Stimulated activated CD8-positive, alpha-beta memory T cell treated with anti-CD3 and anti-CD28 coated beads, Interleukin-15, amount 100 ng/mL, for 48 hours (primary cell): ENCODE measurements around the gene ARHGAP5.
A peak's percentile ranks its signal among the peaks of the same experiment; 100 is the strongest.

Source experiments
- DNase-seq, 2 donors: peaks; one replicate each; pipeline ENCODE4 v3.0.0-alpha.2; 2020; ENCODE audit warnings: low read depth in 2 of 2

ARHGAP5 gene

DNA sequence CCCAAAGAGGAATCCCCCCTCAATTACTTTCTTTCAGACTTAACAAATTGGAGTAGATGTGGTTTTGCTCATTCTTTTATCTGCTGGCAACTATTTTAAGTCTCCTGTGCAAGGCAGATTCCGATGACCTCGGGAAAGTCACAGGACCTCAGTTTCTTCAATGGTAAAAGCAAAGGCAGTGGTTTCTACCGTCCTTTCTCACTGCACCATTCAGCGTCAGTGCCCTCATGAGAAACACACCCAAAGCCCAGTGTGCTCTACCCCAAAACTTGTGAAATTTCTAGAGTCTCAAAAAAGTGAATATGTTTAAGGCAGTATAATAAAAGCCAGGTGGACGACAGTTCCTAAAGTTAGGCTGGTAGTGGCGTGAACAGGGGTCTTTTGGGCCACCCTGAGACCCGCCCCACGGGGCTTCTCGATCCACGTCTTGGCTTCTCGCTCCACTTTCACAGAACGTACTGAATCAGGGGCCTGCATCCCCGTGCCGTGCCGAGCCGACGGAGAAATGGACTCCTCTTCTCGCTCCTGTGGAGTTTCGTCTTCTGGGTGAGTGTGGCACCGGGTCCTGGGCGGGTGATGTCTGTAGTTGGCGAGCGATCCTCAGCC, 1.3 kb upstream of the ARHGAP5 start:
- DNase-seq, result no peak

DNA sequence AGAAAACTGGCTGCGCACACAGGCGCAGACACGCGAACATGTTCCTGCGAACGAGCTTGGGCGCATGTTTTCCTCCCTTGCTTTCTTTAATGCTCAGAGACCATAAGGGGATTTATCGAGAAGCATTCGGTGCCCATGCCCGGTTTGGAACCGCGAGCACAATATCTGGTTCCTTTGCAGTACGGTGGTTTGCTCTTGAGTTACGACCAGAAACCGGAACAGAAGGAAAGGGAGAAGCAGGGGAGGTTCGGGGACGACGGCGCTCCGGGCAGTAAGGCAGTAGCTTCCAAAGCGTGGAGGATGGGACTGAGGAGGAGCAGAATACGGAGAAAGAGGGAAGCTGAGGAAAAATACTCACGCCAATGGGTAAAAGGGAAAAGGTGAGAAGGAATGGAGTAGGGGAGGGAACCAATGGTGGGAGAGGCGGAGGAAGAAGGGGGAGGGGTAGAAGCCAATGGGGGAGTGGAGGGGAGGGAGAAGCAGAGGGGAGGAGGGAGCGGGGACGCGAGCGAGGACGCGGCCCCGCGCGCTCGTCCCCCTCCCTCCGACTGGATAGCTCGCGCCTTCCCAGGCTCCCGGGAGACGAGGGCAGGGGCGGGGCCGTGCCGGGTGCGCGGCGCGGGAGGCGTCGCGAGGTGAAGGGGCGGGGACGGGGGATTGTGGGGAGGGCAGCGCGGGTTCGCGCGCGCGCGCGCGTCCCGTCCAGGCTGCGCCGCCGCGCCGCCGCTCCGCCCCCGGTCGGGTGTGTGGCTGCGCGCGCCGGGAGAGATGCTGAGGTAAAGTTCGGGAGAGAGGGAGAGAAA, 625 bp upstream of the ARHGAP5 start:
- DNase-seq, result peak; percentile 66 to 75

DNA sequence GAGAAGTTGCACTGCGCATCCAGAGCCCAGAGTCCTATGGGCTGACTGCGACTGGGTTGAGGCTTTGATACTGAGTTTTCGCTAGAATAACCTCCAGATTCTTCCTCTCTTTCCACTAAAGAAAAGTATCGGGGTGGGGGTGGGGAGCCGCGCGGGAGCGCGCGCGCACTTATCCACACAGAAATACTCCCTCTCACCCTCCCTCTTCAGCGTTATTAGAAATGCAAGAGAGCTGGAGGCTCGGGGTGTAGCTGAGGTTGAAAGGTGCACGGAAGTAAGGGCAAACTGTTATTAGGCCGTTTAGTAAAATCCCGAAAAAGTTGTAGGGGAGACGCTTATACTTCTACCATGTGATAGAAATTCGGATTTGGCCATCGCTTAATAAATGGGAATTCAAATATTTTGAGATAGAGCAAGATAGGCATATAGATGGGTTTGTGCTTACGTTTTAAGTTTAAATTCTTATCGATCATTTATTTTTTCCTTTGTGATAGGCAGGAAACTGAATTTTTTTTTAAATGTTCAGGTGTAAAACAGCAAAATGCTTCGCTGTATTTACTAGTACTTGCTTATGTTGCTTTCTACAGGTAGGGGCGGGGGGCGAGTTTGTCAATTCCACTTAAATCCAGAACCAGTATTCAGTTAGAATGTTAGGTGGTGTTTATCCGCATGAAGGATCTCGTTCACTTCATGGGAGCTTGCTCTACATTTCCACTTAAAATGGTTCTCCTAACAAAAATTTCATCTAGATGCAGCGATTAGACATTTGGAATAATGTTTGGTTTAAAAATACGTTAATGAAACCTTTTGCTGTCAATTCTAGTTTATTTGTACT, 1.1 kb downstream of the ARHGAP5 start:
- DNase-seq, result no peak

DNA sequence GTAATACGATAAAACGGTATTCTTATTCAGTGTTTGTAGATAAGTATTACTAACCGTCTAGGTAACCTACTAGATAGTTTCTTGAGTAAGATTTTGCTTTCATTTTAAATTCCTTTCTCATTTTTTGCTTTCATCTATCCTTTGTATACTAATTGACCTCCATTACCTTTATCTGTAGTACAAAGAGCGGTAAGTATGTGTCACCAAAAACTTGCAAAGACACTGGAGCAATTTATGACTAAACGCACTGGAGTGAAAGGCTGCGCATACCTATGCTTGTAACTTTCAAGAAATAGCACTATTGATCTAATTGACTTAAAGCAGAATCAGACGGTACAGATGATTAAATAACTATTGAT, 1.7 kb downstream of the ARHGAP5 start:
- DNase-seq, result no peak

DNA sequence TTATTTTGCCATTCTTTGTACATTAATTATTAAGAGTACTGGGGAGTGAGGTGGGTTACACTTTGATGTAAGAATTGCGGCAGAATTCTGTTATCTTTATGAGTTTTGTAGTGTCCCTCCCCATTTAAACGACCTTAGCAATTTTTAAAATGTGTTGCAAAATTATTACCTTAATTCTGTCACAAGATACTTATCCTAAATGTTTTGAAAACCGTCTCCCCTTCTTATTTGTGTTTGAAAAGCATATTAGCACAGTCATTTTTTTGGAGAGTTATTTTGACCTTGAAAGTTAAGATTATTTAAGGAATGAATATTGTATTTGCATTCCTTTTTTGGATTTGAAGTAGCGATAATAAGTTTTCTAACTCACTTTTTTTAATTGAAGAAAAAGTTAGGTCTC, 2.2 kb downstream of the ARHGAP5 start:
- no peak for DNase-seq

DNA sequence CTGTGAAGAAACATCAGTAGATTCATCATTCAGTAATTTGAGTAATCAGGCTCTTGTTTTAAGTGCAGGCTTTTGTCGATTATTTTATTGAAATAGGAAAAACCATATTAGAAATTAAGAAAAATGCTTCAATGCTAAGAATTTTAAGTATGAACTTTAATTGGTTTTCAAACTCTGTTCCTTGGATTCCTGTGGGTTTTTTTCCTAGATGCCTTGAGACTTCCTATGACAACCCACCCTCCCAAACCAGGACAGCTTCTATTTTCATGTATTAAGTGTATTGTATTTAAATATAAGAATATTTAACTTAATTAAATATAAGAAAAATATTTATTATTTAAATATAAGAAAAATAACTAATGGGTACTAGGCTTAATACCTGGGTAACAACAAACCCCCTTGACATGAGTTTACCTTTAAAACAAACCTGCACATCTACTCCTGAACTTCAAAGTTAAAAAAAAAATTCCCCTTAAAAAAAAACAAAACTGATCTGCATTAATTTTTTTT, 3.0 kb downstream of the ARHGAP5 start:
- DNase-seq, result no peak

DNA sequence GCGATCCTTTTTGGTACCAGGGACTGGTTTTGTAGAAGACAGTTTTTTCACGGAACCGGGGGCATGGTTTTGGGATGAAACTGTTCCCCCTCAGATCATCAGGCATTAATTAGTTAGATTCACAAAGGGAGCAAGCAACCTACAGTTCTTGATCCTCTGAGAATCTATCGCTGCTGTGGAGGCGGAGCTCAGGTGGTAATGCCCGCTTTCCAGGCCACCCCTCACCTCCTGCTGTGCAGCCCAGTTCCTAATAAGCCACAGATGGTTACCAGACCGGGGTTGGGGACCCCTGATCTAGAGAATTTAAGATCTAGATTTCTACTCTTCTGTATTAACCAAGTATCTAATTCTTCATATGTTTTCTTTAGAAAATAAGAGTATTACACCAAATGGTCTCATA, 4.8 kb downstream of the ARHGAP5 start:
- no peak for DNase-seq

DNA sequence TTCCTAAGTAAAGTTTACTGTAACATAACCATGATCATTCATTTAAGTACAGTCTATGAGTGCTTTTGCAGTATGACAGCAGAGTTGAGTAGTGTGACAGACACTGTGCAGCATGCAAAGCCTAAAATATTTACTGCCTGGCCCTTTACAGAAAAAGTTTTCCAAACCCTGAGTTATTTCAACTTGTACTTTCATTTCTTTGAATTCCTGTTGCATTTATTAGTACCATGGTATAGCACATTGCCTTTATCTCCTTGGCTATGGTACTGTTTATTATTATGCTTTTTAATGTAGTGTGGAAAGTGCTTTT, 6.2 kb downstream of the ARHGAP5 start:
- no peak for DNase-seq

DNA sequence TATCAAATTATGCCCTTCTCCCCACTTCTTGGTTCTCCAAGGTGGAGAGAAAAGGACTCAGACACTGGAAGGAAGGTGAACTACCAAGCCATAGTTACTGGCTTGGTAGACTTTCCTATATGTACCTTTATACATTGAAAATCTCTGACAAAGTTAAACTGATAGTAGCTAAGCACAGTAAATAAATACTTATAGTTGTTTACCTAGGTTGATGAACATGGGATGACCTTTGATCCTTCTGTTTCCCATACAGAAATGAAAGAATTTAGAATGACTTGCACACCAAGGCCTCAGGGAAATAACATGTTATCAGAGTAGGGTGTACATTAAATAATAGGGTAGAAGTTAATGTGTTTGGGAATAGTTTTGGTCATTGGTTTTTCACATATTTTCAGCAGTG, 6.7 kb downstream of the ARHGAP5 start:
- no peak for DNase-seq

DNA sequence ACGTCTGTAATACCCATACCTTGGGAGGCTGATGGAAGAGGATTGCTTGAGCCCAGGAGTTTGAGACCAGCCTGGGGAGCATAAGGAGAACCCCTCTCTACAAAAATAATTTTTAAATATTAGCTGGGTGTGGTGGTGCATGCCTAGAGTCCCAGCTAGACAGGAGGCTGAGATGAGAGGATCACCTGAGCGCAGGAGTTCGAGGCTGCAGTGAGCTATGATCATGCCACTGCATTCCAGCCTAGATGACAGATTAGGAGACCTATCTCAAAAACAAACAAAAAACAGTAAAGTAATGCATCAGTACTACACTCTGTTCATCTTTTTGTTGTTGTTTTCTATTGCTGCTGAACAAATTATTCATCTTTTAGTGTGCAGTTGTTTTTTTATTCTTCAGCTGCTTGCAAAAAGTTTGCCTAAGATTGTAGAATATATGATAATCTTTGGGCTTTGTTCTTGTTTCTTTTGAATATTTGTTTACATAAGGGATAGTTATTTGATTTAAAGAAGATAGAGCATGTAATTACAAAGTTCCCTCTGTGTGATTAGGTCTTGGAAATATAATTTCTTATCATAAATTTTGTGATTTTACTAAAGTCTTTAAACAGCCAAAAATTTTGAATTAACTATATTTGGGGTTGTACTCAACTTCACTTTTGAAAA, 8.2 kb downstream of the ARHGAP5 start:
- no peak for DNase-seq

DNA sequence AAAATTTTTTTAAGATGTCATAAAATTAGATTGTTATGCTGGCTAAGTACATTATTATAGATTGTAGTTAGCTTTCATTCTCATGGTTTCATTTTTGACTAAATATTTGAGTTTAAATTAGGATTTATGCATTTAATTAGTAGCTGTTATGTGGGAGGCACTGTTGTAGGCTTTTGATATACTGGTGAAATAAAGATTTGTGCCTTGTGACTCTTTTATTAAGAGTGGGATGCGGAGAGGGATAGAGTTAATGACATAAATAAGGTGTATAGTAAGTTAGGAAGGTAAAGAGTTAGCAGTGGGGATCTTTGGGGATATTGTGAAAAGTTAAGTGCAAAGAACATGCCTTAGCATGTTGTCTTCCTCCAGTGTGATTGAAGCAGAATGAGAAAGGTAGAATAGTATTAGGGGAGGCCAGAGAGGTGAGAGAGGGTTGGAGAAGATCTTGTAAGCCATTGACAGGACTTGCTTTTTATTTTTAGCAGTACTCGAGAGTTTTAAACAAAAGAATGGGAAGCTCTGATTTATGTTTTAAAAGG, 8.8 kb downstream of the ARHGAP5 start:
- no peak for DNase-seq

DNA sequence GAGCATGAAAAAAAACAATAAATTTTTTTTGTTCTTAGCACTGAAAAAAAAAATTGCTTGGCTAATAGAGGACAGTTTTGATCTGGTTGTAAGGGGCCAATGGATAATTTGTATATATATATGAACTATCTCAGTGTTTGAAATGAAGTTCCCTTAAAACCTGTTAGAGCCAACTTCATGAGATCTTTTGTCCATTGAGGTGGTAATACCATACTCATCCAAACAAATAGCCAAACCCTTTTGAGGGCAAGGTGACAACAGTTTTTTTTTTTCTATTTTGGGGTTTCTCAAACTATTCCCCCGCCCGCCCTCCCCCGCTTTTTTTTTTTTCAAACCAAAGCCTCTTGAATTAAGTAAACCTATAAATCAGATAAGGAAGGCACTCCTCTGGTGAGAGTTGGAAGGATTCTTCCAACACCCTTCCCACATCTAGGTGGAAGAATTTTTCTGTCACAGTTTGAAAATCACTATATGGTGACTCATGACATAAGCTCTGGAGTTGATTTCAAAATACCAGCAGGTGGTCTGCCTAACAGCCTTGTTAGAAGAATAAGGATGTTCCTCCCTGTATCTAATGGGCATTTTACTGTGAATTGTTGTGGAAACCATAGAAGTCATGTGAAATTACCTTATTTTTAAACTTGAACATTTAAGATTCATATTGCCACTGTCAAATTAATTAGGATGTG, 10.2 kb downstream of the ARHGAP5 start:
- DNase-seq, result no peak

DNA sequence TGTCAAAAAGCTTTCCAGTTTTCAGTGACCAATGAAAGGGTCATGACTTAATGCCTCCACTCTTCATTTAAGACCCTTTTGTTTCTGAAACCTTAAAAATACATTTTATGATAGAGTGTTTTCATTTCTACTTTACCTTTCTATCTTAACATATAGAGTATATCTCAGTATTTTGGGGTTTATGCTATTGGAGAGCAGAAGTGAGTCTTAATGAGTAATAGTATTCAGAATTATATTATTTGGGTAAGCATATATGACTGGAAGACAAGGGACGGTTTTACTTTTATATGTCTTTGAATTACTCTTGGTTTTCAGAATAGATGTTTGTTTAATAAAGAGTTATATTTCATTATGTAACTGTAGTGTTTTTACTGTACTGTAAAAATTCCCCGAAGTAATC, 10.8 kb downstream of the ARHGAP5 start:
- no peak for DNase-seq

DNA sequence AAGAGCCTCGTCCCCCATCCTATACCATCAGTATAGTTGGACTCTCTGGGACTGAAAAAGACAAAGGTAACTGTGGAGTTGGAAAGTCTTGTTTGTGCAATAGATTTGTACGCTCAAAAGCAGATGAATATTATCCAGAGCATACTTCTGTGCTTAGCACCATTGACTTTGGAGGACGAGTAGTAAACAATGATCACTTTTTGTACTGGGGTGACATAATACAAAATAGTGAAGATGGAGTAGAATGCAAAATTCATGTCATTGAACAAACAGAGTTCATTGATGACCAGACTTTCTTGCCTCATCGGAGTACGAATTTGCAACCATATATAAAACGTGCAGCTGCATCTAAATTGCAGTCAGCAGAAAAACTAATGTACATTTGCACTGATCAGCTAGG, 13.6 kb downstream of the ARHGAP5 start:
- DNase-seq, result no peak

DNA sequence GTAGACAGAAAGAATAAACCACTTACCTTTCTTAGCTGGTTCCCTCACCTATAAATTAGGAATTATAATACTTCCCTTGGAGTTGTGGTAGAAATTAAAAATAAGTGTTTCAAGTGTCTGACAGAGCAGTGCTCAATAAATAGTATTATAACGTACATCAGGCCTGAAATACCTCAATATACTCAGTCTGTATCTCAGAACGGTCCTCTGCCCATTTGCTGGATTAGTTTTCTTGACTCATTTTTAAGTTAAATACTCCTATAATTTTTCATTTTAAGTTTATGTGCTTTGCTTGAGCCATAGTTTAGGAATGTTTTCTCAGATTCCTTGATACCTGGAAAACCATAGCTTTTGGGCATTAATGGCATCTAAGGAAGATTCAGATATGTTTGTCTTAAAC, 22.4 kb downstream of the ARHGAP5 start:
- no peak for DNase-seq

DNA sequence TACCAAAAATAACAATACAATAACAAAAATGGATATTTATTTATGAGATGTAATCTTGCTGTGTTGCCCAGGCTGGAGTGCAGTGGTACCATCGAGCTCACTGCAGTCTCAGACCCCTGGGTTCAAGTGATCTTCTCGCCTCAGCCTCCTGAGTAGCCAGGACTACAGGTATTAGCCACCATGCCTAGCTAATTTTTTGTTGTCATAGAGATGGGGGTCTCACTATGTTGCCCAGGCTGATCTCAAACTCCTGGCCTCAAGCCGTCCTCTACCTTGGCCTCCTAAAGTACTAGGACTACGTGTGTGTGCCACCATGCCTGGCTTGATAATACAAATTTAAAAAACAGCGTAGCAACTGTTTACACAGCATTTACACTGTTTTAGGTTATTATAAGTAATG, 23.1 kb downstream of the ARHGAP5 start:
- no peak for DNase-seq

DNA sequence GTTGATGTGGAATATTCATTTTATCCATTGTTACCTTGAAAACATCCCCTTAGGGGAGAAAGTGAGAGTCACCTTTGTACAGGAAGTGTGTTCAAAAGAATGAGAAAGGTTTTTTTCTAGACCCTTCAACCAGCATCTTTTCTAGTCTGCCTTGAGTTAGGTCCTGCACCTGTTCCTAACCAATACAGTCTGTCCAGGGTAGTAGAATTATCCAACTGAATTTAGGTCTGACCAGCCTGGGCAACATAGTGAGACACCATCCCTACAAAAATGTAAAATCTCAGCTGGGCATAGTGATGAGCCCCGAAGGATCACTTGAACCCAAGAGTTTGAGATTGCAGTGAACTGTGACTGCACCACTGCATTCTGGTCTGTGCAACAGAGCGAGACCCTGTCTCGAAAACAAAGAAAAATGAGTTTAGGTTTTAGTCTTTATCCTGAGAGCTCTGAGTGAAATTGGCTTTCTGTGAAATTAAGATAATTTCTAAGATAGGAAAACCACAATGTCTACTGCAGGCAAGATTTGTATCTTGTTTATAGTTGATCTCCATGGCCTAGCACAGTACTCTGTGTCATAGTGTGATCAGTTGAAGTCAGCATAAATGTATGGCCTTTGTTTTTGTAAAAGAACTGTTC, 25.2 kb downstream of the ARHGAP5 start:
- no peak for DNase-seq

DNA sequence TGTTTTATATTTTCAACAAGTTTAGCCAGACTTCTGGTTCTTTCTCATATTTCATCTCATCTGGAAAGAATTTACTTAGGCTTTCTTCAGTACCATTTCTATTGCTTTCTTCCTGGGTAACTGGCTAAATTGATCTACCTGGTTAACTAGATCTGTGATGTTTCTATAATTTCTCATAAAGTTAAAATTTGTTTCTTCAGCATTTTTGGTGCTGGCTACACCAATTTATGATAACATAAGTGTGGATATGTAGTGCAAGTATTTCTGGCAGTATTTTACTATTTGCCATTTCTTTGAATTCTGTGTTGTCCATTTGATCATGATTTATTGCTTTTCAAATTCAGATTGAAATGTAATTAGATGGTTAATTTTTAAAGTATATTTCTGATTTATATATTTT, 25.9 kb downstream of the ARHGAP5 start:
- DNase-seq, result no peak

DNA sequence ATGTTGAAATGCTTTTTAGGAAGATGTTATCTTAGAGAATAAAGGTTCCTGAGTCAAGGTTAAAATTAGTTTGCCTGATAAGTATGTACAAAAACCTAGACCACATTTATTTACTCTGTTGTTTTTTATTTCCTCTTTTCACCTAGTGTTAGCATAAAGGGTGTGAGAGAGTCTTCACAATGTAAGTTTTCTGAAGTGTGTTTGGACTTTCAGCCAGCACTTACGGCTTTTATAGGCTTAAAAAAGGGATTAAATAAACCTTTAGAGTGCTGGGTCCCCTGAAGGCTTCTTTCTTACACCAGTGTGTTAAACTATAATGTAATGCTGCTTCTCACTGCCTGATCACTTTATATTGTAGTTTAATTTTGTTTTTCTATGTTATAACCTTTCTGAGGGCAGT, 27.2 kb downstream of the ARHGAP5 start:
- DNase-seq, result no peak

DNA sequence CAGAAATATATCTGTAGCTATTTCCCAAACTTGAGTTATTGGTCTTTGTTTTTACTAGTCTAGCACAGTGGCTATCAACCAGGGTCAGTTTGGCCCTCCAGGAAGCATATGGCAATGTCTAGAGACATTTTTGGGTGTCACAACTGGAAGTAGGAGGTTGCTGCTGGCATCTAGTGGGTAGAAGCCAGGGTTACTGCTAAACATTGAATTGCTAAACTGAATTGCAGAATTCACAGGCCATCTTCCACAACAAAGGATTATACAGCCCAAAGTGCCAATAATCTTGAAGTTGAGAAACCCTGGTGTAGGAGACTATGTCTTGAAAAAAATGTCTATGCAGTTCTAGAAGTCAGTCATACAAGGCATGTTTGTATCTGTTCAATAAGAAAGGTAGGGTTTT, 27.7 kb downstream of the ARHGAP5 start:
- DNase-seq, result no peak
